Tibial nerve (tissue), 4 donors: ENCODE measurements around the gene CHMP4B.

Source experiments
- CTCF ChIP-seq, 5 experiments: fragments of 200-600 bp in 3 of 5; fragments of 450-650 bp in 2 of 5; sonication (generic) in 3 of 5; IDR thresholded peaks; one replicate each; pipeline ENCODE4 v1.5.1; 2016 to 2019; ENCODE audit warnings: antibody characterized with exemption in 5 of 5, mild to moderate bottlenecking in 3 of 5, moderate library complexity in 2 of 5
- EP300 ChIP-seq, 2 donors: sonication (generic); formaldehyde crosslinking; IDR thresholded peaks; one replicate each; pipeline ENCODE4 v1.6.1; 2017; ENCODE audit warnings: antibody characterized with exemption in 2 of 2, mild to moderate bottlenecking in 1 of 2
- POLR2A ChIP-seq, 2 donors: fragments of 450-650 bp; IDR thresholded peaks; one replicate each; pipeline ENCODE4 v1.6.1; 2017; ENCODE audit warnings: antibody characterized with exemption in 2 of 2, mild to moderate bottlenecking in 2 of 2, moderate library complexity in 2 of 2

GRCh38 chr20:33787253-33787891 lies 23.8 kb upstream of the CHMP4B start:
- no peak for TF ChIP-seq CTCF (IDR thresholded peaks at IDR 0.05)
- TF ChIP-seq POLR2A (IDR thresholded peaks at IDR 0.05), result no peak
- no peak for TF ChIP-seq EP300 (IDR thresholded peaks at IDR 0.05)
